Mucosa of descending colon (tissue), 3 donors: ENCODE results near the gene EYA2. TPM values are rescaled to one million over a fixed set of nuclear protein-coding genes. Genes with fewer than 3 reads are reported as not detected.

ENCODE experiments used
- ATAC-seq: fragments of 200-7000 bp; cut with Tn5 transposase; one replicate; pipeline ENCODE4 v1.9.1; 2020; ENCODE audit warnings: mild to moderate bottlenecking, moderate library complexity
- DNase-seq, 3 donors: peaks; one replicate each; pipeline ENCODE4 v3.0.0-alpha.2; 2020
- H3K36me3 ChIP-seq: fragments of 200-600 bp; one replicate; pipeline ENCODE4 v1.8.0; 2021; ENCODE audit warnings: low read depth, mild to moderate bottlenecking
- H3K4me1 ChIP-seq: fragments of 200-600 bp; one replicate; pipeline ENCODE4 v1.8.0; 2021; ENCODE audit warnings: low read depth, mild to moderate bottlenecking
- H3K4me3 ChIP-seq: fragments of 200-600 bp; one replicate; pipeline ENCODE4 v1.8.0; 2021; ENCODE audit warnings: mild to moderate bottlenecking
- H3K9me3 ChIP-seq: fragments of 200-600 bp; one replicate; pipeline ENCODE4 v1.8.0; 2021; ENCODE audit warnings: mild to moderate bottlenecking
- intact Hi-C, 2 donors: fragments of 100-400 bp; cut with DNase I in 1 of 2; cut with micrococcal nuclease in 1 of 2; formaldehyde crosslinking; loops; one replicate each; pipeline versions ENCODE4 v1.11.0 to v1.11.1; 2022; cut with DNase I, micrococcal nuclease
- long read RNA-seq, 2 donors: library from polyadenylated mRNA; unstranded; transcript quantifications; one replicate each; pipeline ENCODE4 v2.0.0, GENCODE V29; 2019 to 2021
- total RNA-seq, 3 donors: library from RNA; stranded (reverse); fragmentation: NEBNext Ultra II Directional in 2 of 3; extraction: Animal tissue kit (Norgen Biotek cat#: 25700) in 2 of 3; gene quantifications; one replicate each; pipeline versions ENCODE4 v1.2.1 to v1.2.4, GENCODE V29; 2021 to 2023
- TF ChIP-seq, protein P1 (sequence below): fragments of 200-600 bp; IDR thresholded peaks from one replicate; pipeline ENCODE4 v1.8.0; 2022; ENCODE audit warnings: antibody characterized with exemption, mild to moderate bottlenecking
- donor health status: DM: no; HTN: no; CAD: no; lungs with moderate emphysema.
- donor health status: DM: no; HTN: no; CAD: no.
- donor health status: DM: no; HTN: yes; CAD: no.

Gene EYA2, protein sequence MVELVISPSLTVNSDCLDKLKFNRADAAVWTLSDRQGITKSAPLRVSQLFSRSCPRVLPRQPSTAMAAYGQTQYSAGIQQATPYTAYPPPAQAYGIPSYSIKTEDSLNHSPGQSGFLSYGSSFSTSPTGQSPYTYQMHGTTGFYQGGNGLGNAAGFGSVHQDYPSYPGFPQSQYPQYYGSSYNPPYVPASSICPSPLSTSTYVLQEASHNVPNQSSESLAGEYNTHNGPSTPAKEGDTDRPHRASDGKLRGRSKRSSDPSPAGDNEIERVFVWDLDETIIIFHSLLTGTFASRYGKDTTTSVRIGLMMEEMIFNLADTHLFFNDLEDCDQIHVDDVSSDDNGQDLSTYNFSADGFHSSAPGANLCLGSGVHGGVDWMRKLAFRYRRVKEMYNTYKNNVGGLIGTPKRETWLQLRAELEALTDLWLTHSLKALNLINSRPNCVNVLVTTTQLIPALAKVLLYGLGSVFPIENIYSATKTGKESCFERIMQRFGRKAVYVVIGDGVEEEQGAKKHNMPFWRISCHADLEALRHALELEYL
- total RNA-seq: 10 to 100 TPM; 14.3 to 22.3 (median 19.5) TPM
- long read RNA-seq, donor 1, partial matches to known transcripts: 2 of 7 reads
- long read RNA-seq, donor 1, other reads (novel, unspliced or antisense): 4 of 7 reads
- long read RNA-seq, donor 2, transcript EYA2-202 (16 exons, 2,702 nt): major isoform, 5 of 10 reads
- long read RNA-seq, donor 2, partial matches to known transcripts: 2 of 10 reads
- long read RNA-seq, donor 2, other reads (novel, unspliced or antisense): 3 of 10 reads

DNA sequence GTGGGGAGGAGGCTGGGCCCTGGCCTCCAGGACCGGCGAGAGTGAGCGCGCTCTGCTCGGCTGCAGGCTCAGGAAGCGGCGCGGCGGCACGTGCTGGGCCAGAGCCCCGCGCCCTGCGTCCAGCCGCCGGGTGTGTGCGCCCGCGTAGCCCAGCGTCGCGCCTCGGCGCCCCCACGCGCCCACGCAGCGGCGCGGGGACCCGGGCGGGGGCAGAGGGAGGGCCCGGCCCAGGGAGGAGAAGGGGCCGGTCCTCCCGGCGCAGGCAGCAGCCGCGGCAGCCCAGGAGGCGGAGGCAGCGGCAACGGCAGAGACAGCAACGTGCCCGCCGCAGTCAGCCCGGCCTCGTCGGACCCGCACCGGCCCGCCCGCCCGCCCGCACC lies at the start of gene EYA2:
Gene EYA2 (plus strand): TSS at position 265 of the 380 bp plus-strand sequence. CDS start 95,168 bp downstream, outside the sequence.
- Histone ChIP-seq H3K9me3 (peaks cover 7% of the 10 kb centered on the region), H3K4me1 (peaks cover 5% of the 10 kb centered on the region), H3K36me3 (no peaks in the 10 kb centered on the region), H3K4me3 (peak within 1 kb of the TSS; percentile 32)
- peak; percentile 75 for ATAC-seq
- TF ChIP-seq, protein P1, sequence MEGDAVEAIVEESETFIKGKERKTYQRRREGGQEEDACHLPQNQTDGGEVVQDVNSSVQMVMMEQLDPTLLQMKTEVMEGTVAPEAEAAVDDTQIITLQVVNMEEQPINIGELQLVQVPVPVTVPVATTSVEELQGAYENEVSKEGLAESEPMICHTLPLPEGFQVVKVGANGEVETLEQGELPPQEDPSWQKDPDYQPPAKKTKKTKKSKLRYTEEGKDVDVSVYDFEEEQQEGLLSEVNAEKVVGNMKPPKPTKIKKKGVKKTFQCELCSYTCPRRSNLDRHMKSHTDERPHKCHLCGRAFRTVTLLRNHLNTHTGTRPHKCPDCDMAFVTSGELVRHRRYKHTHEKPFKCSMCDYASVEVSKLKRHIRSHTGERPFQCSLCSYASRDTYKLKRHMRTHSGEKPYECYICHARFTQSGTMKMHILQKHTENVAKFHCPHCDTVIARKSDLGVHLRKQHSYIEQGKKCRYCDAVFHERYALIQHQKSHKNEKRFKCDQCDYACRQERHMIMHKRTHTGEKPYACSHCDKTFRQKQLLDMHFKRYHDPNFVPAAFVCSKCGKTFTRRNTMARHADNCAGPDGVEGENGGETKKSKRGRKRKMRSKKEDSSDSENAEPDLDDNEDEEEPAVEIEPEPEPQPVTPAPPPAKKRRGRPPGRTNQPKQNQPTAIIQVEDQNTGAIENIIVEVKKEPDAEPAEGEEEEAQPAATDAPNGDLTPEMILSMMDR: no peak
- intact Hi-C loops: no loop called here
- DNase-seq: peak; percentile 30 to 65 (median 54)

DNA sequence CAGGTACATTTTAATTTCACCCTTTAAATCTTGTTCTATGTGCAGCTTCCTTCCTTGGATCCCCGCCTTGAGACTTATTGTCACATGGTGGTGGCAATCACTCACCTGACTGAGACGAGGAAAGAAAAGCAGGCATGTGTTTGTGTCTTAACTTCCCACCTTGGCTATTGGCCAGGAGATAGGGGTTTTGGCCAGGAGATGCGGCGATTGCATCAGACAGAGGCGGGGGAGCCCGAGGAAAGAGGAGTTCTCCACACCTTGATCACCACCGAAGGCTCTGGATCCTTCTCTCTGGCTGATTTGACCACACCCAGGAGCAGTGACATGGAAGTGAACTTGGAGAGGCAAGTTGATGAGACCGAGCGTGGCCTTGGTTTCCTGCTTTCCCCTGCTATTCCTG lies 49.7 kb upstream of the EYA2 start:
- Histone ChIP-seq H3K9me3 (no peaks in the 10 kb centered on the region), H3K4me1 (peaks cover 2% of the 10 kb centered on the region), H3K36me3 (no peaks in the 10 kb centered on the region), H3K4me3 (no peak overlapping the region)
- ATAC-seq (no peak), DNase-seq (no peak)
- TF ChIP-seq, protein P1: no peak
- intact Hi-C loops: no loop called here

DNA sequence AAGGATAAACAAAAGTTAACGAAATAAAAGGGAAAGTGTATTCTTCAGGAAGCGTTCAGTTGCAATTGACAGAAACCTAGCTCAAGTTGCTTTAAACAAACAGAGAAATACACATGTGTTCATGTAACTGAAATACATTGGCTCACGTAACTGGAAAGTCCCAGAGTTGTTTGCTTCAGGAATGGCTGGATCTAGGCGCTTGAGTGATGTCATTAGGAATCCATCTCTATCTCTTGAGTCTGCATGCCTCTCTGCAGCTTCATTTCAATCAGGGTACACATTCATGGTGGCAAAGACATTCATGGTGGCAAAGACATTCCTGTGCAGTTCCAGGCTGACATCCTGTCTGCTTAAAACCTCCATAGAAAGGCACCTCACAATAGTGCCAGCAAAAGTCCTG lies 45.4 kb upstream of the EYA2 start:
- intact Hi-C loops: no loop called here

DNA sequence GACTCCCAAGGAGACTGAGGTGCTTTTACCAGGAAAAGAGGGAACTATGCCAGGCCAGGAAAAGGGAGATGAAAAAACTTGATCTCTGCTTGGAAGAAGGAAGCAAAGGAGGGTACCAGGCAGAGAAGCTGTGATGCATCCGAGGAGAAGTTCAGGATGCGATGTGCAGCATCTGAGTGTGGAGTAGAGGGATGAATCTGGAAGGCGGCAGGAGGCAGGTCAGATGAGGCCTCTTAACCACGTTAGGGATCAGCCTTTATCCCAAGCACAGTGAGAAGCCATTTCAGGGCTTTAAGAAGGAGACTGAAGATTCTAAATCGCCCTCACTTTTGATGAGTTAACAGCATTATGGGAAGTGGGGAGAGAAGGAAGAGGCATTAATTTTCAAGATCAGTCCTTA lies 44.9 kb upstream of the EYA2 start:
- Histone ChIP-seq H3K4me3 (no peak overlapping the region), H3K9me3 (no peaks in the 10 kb centered on the region), H3K4me1 (peaks cover 4% of the 10 kb centered on the region), H3K36me3 (no peaks in the 10 kb centered on the region)
- intact Hi-C loops: no loop called here
- no peak for ATAC-seq
- TF ChIP-seq, protein P1: no peak
- DNase-seq: no peak

More for the DNA sequence above, 45.4 kb upstream of the EYA2 start:
- no peaks in the 10 kb centered on the region for H3K36me3 ChIP-seq
- H3K4me3 ChIP-seq: no peak overlapping the region
- H3K4me1 ChIP-seq: peaks cover 4% of the 10 kb centered on the region
- no peaks in the 10 kb centered on the region for H3K9me3 ChIP-seq
- TF ChIP-seq, protein P1: no peak
- ATAC-seq (no peak), DNase-seq (no peak)

DNA sequence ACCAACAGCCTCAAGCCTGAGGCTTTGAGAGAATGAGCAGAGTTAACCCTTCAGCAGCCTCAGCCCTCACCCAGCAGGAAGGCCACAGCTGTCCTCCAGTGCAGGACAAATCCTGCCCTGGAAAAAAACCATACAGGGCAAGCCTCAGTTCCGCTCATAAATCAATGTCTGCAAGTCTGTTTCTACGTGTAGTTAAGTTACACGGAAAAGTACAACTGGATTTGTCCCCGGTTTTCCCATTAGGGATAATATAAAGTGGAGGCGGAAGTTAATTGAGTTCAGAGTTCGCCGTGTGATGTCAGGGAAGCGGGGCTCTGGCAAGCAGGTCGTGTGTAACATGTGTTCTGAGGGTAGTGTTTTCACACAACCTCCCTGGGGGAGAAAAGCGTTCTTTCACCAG lies 44.2 kb upstream of the EYA2 start:
- H3K4me1 ChIP-seq: peaks cover 4% of the 10 kb centered on the region
- H3K4me3 ChIP-seq: no peak overlapping the region
- intact Hi-C loops: no loop called here
- H3K9me3 ChIP-seq: no peaks in the 10 kb centered on the region
- ATAC-seq (peak; percentile 92), DNase-seq (peak in 2 of 3 donors; percentile 54 to 67)
- TF ChIP-seq, protein P1: no peak
- H3K36me3 ChIP-seq: no peaks in the 10 kb centered on the region
